Prostate gland (tissue), 2 donors: ENCODE data around the gene TTYH1.

Experiments
- POLR2A ChIP-seq: fragments of 450-650 bp; IDR thresholded peaks from one replicate; pipeline ENCODE4 v1.6.1; 2016; ENCODE audit warnings: antibody characterized with exemption, mild to moderate bottlenecking
- POLR2AphosphoS5 ChIP-seq: sonication (generic); formaldehyde crosslinking; IDR thresholded peaks from one replicate; pipeline ENCODE4 v1.6.1; 2017; ENCODE audit warnings: antibody characterized with exemption
- TF ChIP-seq, protein P1 (sequence below), 4 experiments: fragments of 200-600 bp in 2 of 4; fragments of 450-650 bp in 2 of 4; sonication (generic) in 2 of 4; IDR thresholded peaks; 1 replicate in 3 of 4; 2 replicates in 1 of 4; pipeline ENCODE4 v1.5.1; 2016 to 2019; ENCODE audit warnings: antibody characterized with exemption in 4 of 4, mild to moderate bottlenecking in 2 of 4, moderate library complexity in 2 of 4

GRCh38 chr19:54383330-54383729 is 31.9 kb upstream of the TTYH1 start:
- TF ChIP-seq POLR2A (no peak), POLR2AphosphoS5 (no peak)
- TF ChIP-seq, protein P1, sequence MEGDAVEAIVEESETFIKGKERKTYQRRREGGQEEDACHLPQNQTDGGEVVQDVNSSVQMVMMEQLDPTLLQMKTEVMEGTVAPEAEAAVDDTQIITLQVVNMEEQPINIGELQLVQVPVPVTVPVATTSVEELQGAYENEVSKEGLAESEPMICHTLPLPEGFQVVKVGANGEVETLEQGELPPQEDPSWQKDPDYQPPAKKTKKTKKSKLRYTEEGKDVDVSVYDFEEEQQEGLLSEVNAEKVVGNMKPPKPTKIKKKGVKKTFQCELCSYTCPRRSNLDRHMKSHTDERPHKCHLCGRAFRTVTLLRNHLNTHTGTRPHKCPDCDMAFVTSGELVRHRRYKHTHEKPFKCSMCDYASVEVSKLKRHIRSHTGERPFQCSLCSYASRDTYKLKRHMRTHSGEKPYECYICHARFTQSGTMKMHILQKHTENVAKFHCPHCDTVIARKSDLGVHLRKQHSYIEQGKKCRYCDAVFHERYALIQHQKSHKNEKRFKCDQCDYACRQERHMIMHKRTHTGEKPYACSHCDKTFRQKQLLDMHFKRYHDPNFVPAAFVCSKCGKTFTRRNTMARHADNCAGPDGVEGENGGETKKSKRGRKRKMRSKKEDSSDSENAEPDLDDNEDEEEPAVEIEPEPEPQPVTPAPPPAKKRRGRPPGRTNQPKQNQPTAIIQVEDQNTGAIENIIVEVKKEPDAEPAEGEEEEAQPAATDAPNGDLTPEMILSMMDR (IDR thresholded peaks at IDR 0.05) = no peak
